Activated CD4-positive, CD25-positive, alpha-beta regulatory T cell treated with anti-CD3 and anti-CD28 coated beads, Interleukin-2, amount 50 U/mL, for 72 hours (primary cell): ENCODE results near the gene ARHGEF37.
"Not testable (repeated sequence)": the region's sequence is repeated elsewhere in the genome, so short reads cannot be mapped to it uniquely, and the experiment has no call there.

Experiments used
- DNase-seq: peaks from one replicate; pipeline ENCODE4 v3.0.0; 2021

The ARHGEF37 gene

DNA sequence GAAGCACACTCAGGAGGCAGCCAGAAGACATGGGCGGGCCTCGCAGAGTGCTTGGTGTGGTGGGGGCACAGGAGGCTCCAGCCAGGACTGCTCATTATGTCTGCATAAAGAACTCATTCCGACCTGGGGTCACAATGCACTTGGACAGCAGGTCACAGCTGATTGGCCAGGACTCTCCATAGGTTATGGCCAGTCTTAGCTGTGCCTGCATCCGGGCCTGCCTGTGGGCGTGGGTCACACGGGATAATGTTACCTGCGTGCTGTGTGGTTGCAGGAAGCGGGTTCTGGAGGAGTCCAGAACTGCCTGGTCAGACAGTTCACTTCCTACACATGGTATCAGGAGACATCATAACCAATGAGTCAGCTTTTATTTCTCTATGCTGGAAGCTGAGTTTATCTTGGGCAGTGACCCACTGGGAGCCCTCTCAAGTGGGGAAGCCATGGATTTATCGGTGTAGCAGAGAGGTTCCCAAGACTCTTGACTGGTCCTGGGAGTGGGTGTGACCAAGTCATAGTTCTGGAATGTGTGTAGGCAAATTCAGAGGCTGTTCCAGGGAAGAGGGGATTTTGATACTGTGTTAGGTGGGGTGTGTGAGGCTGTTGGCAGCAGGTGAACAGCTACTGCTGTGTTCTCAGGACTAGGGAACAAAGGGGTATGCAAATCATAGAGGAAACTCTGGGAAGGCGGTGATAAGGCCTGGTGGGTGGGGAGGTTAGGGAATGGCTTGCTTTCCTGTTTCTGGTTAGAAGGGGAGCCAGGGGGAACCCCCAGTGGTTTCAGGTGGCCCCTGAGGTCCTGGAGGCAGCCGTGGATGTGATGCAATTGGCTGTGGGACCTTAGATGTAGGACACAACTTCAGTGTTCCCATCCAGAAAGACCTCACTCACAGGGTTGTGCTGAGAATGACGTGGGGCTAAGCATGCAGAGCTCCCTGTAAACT lies 51.3 kb downstream of the ARHGEF37 start:
- no peak for DNase-seq

DNA sequence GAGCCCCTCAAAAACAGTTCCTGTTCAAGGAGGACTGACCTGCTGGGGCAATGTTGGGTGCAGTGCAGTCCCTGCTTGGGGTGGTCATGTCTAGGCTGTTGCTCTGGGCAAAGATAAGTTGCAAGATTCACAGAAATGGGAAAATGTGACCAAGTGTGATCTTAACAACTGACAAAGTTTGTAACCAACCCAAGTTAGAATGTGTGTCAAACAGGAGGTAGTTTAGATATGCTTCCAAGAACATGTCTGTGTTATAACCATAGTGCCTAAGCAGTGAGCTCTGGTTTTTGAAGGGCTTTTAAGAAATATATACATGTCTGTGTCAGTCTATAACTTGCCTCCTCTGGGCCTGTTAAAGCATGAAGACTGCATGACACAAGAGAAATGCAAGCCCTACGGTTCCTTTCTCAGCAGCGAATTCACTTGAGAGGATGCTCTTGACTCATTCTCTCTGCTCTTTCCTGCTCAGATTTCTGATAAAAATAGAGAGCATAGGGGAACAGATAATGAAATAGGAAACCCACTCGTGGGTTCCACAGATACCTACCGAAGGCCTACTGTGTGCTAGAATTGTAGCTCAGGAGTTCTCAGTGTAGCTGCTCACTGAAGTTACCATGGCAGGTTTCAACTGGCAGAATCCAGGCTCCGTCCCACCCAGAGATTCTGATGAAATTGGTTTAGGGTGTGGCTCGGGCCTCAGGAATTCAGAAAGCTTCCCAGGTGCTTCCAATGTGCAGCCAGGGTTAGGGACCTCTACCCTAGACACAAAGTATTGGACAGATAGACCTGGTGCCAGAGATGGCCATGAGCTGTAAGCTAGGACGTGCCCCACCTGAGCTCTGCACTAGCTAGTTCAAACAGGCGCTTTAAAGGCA lies 52.4 kb downstream of the ARHGEF37 start:
- no peak for DNase-seq

DNA sequence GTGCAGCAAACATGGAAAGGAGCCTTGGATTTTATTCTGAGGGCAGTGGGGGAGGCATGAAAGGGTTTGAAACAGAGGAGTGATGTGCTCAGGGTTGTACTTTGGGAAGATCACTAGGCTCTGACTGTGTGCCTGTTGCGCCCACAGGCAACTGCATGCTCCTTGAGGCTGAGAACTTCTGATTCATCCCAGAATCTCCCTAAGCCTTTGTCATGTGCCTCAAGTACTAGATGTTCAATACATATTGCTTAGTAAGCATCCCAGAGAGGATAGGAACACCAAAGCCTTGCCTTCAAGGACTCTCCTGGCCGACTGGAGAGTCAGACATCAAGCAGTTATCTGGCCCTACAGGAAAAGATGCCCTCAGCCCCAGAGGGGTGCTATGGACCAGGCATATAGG lies 54.1 kb downstream of the ARHGEF37 start:
- no peak for DNase-seq

DNA sequence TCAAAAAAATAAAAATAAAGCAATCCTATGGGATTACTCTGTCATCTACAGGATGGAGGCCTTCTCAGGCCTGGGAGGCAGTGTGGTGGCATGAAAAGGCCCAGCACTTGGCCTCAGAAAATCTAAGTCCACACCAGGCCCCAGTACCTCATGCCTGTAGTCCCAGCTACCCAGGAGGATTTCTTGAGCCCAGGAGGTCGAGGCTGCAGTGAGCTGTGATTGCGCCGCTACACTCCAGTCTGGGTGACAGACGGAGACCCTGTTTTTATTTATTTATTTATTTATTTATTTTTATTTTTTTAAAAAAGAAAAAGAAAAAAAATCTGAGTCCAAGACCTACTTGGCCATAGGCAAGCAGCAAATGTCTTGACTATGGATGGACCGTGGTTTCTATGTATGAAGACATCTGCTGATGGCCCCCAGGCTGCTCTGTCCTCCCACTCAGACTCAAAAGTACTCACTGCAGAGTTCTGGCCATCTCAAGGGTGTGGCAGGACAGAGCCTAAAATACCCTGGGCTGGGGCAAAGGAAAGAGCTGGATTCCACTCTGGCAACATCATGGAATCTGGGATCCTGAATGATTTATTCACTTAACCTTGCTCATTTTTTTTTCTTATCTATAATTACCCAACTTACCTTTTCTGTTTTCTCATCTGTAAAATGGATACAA lies 55.0 kb downstream of the ARHGEF37 start:
- no peak for DNase-seq

DNA sequence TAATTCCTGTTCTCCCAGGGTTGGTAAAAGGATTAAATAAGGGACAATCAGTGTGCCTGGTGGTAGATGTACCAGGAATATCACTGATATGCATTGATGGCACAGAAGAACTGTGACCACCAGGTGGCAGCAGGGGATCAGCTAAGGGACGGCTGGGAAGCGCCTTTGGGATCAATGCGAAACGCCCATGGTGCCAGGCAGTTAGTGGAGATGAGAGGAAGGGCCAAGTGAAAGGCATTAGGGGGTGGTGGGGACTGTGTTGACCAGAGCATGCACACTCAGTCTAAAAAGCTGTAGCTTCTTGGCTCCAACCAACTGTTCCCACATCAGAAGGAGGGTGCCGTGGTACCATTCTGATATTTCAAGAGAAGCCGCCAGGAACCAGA lies 55.6 kb downstream of the ARHGEF37 start:
- peak; percentile 66 for DNase-seq

DNA sequence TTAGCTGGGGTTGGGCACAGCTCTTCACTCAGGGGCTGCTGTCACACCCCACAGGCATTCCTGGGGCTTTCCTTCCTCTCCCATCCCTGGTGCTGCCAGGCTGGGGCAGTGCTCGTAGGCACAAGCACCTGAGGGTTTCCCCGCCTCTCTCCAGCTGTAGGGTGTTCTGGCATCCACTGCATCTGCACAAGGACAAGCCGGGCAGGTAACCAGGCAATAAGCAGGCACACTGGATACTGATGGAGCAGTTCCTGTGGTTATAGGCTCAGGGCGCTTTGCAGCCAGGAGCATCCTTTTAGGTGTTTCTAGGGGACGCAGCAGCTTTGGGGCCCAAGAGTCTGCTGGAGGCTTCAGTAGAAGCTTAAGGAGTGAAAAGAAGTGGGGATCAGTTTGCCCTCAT lies 56.8 kb downstream of the ARHGEF37 start:
- DNase-seq, result no peak

DNA sequence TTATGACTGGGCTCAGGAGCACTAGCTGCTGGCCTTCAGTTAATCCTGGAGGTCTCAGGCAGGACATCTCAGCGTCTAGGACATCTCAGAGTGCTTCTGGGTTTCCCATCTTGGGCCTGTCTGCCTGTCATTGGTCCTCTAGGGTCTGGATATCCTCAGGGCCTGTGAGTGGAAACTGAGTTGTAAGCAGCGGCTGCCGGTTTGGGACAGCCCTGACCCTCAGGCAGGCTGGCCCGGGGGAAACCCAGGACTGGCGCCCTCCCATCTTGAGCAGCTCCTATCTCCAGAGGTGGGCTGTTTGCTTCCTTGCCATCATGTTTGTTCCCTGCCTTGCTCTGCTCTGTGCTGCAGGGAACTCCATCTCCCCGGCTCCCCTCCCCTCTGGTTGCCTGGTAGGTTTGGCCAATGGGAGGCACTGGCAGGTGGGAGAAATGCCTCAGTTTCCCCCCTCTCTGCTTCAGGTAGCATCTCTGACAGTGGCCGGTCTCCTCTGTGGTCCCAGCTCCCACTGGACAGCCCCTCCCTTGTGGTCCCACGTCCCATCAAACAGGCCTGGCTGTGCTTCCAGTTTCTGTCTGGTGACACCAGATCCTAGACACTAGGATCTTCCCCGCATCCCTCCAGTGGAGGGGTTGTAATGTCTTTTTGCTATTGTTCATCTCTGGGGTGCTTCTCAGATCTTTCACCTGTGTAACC lies 57.4 kb downstream of the ARHGEF37 start:
- DNase-seq, result no peak

DNA sequence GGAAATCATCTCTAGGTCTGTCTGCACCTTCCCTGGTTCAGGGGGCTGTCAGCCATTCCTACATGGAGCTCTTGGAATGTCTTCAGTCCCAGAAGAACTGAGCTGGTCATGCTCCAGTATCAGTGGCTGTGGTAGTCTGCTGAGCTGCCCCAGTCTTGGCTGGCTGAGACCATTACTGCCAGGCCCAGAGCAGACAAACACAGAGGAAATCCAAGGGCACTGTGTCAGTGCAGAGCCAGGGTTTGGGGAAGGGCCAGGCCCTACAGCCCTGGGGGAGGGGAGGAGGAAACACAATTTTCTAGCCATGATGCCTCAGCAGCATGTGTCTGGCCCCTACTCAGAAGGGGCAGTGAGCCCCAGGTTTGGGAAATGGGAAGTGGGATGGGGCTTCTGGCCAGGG lies 58.4 kb downstream of the ARHGEF37 start:
- no peak for DNase-seq

DNA sequence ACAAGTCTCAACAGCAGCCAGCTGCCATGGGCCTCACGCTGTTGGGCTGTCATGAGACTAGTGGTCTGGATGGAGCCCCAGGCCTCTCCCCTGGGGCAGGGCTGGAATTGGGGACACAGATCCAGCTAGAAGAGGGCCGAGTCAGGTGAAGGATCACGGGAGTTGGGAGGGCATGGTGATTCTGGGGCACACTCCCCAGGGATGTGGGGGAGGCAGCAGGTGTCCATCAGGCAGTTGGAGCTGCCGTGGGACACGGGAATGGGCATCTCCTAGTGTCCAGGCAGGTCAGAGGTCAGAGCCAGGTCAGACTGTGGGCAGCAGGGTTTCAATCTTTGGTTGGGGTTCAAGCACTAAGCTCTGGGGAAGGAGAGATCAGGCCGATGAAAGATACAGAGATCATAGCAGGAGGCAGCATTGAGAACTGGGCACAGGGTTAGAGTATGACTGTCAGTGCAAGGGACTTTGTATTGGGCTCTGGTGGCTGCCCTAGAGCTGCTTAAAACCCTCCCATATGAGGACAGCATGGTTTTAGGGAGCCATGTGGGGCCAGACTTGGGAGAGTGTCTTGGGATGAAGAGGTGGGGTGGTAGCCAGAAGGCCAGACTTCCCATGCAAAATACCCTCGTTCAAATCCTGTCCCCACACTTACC lies 59.2 kb downstream of the ARHGEF37 start:
- no peak for DNase-seq

DNA sequence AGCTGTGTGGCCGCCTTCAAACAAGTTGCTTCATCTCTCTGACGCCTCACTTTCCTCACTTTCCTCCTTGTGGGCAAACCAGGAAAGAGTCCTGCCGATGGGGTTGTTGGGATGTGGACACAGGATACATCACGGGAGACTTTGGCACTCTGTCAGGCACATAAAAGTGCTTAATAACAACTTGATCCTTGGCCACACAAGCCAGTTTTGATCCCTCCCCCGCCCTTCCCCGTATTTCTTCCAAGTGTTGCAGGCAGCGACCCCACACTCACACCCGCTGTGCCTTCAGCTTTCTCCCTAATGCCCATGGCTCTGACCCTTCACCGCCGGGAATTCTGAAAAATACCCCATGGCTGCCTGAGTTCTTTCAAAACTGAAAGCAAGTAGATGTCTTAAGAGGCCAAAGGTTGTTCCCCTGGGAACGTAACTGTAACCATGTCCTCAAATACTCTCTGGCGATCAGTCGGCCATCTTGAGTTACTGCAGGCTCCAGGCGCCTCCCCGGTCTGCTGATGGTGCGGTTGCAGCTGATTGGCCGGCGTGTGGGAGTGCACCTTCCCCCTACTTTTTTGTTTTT lies 59.8 kb downstream of the ARHGEF37 start:
- DNase-seq, result no peak

DNA sequence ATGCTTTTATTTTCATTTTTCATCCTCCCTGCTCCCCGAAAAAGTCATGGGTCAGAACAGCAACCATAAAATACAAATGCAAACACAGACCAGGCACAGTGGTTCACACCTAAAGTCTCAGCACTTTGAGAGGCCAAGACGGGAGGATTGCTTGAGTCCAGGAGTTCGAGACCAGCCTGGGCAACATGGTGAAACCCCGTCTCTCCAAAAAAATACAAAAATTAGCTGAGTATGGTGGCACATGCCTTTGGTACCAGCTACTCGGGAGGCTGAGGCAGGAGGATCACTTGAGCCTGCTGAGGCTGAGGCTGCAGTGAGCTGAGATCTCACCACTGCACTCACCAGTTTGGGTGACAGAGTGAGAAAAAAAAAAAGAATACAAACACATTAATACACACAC lies 60.3 kb downstream of the ARHGEF37 start:
- DNase-seq, result no peak

DNA sequence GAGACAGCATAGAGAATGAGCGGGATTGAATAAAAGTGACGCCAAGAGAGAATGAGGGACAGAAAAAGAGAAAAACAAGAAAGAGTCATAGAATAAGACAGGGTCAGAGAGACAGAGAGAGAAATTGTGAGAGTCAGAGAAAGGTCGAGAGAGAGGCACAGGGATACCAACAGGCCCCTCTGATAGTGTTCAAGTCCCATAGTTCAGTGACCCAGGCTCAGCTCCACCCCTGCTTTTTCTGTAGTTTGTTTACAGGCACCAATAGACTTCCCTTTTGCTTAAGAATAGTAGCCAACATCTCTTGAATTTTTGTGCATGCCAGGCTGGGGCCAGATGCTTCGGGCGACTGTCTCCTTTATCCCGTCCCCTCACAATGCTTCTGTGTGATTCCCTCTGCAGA lies 62.5 kb downstream of the ARHGEF37 start:
- no peak for DNase-seq

DNA sequence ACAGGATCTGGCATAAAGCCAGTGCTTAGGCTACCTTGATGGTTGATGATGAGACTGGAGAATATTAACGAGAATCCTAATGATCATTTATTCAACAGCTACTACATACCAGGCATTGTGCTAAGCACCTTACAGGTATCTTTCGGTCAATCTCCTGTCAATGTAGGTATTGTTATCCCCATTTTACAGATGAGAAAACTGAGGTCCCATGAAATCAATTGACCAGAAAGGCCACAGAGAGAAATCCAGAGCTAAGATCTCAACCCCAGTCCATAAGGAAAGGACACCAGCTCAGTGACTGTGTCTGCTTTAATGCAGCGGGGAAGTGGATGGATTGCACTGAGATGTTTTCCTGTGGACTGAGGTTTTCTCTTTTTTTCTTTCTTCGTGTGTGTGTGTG lies 63.3 kb downstream of the ARHGEF37 start:
- DNase-seq, result no peak

DNA sequence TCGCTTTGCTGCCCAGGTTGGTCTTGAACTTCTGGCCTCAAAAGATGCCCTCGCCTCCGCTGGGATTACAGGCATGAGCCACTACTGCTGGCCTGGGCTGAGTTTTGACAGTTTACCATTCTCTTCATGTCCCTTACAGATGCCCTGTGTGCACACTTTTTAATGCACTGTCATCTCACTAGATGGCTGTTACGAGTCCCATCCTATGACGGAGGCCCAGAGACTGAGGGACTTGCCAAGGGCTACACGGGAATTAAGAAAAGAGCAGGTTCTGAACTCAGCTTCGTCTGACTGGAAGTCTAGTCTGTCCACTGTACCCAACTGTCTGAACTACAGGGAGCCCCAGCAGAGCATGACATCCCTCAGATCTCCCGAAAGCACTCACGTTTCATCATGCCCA lies 63.9 kb downstream of the ARHGEF37 start:
- DNase-seq, result no peak

DNA sequence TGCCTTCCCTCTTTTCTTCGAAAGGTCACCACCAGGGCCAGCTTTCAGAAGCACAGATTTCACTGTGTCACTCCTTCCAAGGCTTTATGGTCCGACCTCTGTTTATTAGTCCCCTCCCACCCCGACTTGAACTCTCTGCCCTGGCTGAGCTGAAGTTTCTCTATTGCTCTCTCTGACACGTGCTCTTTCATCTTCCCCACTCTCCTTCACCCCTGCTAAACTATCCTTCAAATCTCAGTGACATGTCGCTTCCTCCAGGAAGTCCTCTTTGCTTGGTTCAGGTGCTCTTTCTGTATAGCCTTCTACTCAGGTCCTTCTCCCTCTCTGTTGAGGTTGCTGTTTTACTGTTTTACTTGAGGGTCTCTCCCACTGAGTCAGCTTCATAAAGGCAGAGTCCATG lies 64.4 kb downstream of the ARHGEF37 start:
- DNase-seq, result no peak

DNA sequence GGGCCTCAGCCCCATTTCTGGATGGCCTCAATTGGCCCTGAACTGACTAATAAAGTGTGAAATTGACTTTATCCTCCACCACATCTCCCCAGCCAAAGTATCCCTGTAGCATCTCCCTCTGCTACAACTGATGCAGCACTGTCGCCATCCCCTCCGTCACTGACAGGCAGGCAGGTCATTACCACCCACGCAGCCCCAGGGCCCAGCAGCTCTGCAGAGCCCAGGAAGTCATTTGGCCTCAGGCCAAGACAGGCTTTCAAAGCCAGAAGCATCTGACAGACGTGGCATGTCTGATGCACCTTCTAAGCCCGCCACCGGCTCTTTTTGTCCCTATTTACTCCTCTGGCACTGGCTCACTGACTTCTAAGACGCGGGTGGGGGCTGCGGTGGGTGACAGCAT lies 65.3 kb downstream of the ARHGEF37 start:
- no peak for DNase-seq

DNA sequence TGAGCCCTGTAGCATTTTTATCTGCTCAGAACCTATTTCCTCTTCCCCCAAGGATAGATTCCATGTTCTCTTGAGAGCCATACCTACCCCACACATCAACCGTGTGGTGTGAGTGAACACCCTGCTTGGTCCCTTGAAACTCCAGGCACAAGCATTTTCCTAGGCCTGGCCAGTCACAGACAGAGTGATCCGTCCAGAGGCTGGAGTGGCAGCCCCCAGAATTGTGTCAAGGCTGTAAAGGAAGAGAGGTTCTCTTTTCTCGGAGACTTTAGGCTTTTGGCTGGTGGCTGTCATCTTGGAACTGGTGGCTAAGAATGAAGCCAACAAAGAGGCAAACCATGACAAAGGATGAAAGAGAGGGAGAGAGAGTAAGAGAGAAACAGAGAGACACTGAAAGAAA lies 66.0 kb downstream of the ARHGEF37 start:
- no peak for DNase-seq

DNA sequence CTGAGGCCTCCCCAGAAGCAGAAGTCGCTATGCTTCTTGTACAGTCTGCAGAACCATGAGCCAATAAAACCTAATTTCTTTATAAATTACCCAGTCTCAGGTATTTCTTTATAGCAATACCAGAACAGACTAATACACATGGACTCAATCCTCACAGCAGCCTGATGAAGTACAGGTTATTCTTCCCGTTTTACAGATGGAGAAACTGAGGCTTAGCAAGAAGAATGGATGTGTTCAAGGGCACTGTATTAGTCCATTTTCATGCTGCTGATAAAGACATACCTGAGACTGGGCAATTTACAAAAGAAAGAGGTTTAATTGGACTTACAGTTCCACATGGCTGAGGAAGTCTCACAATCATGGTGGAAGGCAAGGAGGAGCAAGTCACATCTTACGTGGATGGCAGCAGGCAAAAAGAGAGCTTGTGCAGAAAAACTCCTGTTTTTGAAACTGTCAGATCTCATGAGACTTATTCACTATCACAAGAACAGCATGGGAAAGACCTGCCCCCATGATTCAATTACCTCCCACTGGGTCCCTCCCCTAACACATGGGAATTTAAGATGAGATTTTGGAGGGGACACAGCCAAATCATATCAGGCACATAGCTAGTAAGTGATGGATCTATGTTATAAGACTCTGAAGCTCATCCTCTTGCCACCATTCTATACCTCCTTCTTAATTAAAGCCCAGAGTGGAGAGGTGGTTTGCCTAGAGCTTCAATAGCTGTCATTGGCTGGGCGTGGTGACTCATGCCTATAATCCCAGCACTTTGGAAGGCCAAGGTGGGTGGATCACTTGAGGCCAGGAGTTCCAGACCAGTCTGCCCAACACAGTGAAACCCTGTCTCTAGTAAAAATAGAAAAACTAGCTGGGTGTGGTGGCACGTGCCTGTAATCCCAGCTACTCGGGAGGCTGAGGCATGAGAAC lies 67.4 kb downstream of the ARHGEF37 start:
- DNase-seq, result not testable (repeated sequence)

DNA sequence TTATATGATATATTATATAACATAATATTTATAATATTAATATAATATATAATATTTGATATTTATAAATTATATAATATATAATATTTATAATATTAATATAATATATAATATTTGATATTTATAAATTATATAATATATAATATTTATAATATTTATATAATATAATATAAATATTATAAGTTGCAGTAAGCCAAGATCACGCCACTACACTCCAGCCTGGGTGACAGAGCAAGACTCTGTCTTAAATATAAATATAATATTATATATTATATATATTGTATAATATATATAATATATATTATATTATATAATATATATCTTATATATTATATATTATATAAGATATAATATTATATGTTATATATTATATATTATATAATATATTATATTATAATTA lies 68.4 kb downstream of the ARHGEF37 start:
- not testable (repeated sequence) for DNase-seq

DNA sequence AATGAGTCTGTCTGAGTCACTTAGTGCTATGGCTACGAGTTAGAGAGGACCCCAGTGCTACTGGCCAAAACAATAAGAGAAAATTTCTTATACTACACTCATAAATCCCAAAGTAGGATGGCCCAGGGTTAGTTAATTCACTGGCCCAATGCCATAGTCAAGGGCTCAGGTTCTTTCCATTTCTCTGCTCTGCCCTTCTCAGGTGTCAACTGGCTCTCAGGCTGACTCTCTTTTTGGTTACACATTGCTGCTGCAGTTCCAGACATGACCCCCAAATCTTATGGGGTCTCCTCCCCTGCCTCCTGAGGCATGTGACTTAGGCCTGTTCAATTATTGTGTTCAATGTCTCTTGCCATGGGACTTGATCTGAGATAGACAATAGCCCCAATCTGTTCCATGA lies 70.4 kb downstream of the ARHGEF37 start:
- no peak for DNase-seq

DNA sequence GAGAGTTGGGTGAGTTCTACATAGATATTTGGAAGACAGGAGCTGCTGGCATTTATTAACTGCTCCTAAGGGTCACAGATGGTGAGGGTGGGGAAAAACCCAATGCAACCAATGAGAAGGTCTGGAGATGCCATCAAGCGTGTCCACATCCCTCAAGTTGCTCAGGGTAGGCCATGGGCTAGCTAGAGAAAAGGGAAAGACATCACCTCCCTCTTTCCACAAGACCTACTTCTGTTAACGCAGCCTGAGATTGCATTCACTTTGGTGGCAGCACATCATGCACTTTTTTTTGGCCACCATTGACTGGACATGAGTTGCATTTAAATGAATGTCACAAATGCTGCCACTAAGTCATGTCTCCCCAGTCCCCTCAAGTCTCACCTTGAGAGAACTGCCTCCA lies 71.4 kb downstream of the ARHGEF37 start:
- DNase-seq, result no peak
